Activated naive CD4-positive, alpha-beta T cell treated with Interleukin-2 at 50 U/mL for 16 hours (primary cell): ENCODE measurements around the gene SMARCA2.

Experiments
- DNase-seq: peaks from one replicate; pipeline ENCODE4 v3.0.0-alpha.2; 2020

The SMARCA2 gene

DNA sequence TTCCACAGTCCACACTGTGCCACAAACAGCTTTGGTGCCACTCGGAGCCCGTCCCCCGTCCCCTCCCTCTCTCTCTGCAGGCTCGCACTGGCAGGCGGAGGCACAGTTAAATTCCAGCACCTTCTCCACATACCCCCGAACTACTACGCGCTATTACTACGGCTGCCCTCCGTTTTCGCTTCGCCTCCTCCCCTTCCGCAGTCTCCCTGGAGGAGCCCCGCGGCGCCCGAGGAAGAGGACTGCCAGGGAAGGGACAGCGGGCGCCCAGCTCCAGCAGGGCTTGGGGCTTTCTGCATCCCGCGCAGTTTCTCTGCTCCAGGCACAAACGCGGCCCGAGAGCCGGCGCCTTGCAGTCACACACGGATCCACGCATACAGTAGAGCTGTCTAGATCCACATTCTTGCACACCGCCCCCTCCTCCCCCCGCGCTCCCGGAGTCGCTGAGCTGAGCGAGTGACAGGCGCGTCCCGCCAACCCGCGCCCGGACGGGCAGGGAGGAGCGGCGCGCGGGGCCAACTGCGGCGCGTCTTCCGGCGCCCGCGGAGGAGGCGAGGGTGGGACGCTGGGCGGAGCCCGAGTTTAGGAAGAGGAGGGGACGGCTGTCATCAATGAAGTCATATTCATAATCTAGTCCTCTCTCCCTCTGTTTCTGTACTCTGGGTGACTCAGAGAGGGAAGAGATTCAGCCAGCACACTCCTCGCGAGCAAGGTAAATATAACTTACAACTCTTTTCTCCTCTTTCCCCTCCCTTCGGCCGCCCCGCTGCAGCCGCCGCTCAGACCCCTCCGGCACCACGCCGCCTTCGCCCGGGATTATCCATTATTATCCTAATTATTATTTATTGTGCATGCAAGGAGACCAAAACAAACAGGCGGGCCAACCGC is at the start of gene SMARCA2:
SMARCA2 (plus strand) TSS at position 652 of the 885 bp plus-strand sequence. CDS start 13,676 bp downstream, outside the sequence.
- DNase-seq: peak; percentile 98

GRCh38 chr9:1966725-1967366 is 48.3 kb upstream of the SMARCA2 start:
- DNase-seq: no peak

DNA sequence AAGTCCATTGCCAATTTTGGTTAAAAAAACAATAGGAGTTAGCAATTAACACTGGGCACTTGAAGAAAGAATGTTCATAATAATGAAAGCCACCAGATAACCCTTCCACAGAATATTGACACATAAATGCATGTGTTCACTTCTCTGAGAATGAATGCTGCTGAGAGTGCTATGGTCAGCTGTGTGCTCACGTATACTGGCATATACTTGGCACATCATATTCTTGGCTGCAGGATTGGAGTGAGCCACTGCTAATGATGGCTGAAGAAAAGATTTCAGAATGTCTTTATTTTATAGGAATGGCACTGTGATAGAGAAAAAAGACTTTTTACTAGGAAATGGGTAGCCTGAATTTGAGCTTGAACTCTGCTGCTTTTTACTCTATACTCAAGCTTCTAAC is 46.0 kb upstream of the SMARCA2 start:
- DNase-seq: no peak

- DNase-seq: no peak
Measured at GRCh38 chr9:1969898-1970297, 45.2 kb upstream of the SMARCA2 start.

- DNase-seq: no peak
Measured at GRCh38 chr9:1972672-1973071, 42.5 kb upstream of the SMARCA2 start.

- no peak for DNase-seq
Measured at GRCh38 chr9:1977026-1977425, 38.1 kb upstream of the SMARCA2 start.

GRCh38 chr9:1978941-1979340 is 36.2 kb upstream of the SMARCA2 start:
- no peak for DNase-seq

GRCh38 chr9:1979741-1980367 is 35.3 kb upstream of the SMARCA2 start:
- no peak for DNase-seq

- no peak for DNase-seq
Measured at GRCh38 chr9:1980387-1980786, 34.8 kb upstream of the SMARCA2 start.

- DNase-seq: no peak
Measured at GRCh38 chr9:1982074-1982473, 33.1 kb upstream of the SMARCA2 start.

GRCh38 chr9:1986341-1986740 is 28.8 kb upstream of the SMARCA2 start:
- no peak for DNase-seq

DNA sequence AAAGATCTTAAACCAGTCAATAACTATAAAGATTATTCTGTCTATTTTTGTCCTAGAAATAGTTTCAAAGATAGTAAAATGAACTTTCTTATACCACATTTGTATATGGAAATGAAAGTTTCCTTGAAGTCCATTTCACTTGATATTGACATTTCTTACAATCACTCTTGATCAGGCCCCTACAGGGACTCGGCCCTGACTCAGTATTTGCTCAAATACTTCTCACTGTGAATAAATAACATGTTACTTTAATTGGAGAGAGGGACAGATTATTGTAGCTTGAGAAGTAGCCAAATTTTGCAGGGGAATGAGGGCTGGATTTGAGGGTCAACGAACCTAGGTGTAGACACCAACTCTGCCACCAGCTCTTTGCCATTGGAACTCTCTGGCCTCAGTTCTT is 25.6 kb upstream of the SMARCA2 start:
- DNase-seq: no peak

GRCh38 chr9:1994180-1994579 is 21.0 kb upstream of the SMARCA2 start:
- DNase-seq: no peak

- no peak for DNase-seq
Measured at GRCh38 chr9:1995084-1995483, 20.1 kb upstream of the SMARCA2 start.

DNA sequence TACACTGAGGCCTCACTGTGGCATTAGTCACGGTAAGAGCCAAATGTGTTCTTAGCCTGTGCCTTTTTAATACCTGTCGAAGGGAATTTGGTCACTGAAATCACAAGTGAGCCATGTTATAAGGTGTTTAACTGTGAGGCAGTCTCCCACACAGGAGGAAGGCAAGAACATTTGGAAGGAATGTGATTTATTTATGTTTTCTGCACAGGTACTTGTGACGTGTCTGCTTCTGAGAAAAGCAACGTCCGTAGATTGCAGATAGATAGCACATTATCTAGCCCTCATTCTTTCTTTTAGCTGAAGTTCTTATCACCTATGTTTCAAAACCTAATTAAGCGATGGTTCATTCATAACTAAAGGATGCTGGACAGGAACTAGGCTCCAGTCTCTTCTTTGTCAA is 19.0 kb upstream of the SMARCA2 start:
- DNase-seq: no peak

DNA sequence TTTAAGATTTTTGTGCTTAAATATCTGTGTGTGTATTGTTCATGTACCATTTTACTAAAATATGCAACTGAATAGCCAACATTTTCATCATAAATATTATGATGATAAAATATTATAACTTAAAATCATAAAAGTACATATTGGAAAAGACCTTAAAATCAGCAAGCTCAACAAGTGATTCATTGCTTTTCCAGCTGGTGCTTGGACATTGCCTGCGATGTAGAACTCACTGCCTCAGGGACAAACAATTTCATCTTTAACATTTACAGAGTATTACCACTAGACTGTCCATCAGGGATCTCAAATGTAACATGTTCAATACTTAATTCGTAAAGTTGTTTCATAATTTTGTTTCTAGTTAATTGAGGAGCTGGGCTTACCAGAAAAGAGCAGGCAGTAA is 17.5 kb upstream of the SMARCA2 start:
- no peak for DNase-seq

DNA sequence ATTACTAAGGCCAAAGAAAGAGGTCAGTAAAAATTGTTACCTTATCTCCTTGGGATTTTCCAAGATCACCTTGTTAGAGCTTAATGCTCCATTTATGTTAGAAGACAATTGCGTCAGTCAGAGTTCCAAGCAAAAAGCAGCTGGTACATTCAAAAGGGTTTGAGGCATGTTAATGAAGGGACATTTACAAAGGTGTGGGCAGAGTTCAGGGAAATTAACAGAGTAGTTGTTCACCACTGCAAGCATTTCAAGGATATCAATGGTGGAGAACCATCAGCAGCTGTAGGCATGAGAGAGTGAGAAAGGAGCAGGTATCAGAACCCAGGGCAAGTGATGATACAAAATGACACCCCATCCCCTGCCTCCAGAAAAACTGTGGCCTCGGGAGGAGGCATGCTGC is 17.0 kb upstream of the SMARCA2 start:
- no peak for DNase-seq

- DNase-seq: no peak
Measured at GRCh38 chr9:2000314-2000713, 14.8 kb upstream of the SMARCA2 start.

DNA sequence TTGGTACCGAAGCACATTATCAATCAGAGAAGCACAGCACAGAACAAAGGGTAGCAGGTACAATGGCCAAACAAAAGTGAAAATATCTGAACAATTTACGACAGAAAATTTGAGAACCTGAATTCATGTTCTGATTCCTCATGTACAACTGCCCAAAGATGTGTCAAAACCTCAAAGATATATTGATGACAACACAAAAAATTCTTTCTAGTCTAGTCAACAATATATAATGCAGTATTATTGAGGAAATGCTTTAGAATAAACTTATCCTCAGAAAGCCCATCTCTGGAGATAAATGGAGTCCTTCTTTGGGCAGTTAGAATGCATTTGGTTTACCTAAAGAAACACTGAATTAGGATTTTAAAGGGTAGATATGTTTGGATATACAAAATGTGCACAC is 6.8 kb upstream of the SMARCA2 start:
- DNase-seq: no peak

- peak; percentile 19 for DNase-seq
Measured at GRCh38 chr9:2012347-2012746, 2.8 kb upstream of the SMARCA2 start.

- DNase-seq: no peak
Measured at GRCh38 chr9:2013743-2014475, 1.2 kb upstream of the SMARCA2 start.

DNA sequence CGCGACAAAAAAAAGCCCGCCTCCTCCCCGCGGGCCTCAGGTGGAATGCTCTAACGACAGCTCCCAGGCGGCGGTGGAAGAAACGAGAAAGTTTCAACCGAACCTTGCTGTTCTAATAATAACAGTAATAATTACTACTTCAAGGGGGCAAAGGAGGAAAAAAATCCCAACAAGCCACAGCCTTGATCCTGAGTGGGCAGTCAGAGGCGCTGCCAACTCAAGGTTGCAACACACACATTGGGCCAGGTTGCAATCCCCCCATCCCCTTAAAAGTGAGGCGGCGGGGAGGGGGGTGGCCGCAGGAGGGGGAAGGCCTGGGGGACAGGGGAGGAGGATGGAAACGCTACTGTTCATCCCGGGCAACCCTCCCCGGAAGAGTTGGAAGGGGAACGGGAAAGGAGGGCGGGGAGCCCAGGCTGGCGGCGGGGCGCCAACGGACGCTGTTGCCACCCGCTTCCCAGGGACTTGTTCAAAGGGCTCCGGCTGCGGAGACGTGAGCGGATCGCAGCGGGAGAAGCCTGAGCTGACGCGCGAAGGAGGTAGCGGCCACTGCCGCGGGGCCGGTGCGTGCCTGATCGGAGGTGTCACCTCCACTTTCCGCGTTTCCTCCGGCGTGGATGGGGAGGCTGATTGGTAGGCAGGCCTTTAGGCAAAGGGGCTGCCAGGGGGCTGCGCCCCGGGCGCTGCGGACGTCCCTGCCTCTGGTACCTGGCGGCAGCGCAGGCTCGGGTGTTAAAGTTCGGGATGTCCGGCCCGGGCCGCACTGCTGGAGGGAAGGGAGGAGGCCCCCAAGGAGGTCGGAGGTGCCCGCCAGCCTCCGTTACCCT is 647 bp downstream of the SMARCA2 start:
- peak; percentile 56 for DNase-seq
